ENCODE results near the gene AUTS2. TPM values are rescaled to one million over a fixed set of nuclear protein-coding genes. Genes with fewer than 3 reads are reported as not detected.

AUTS2 gene
- total RNA-seq, 1 experiment from 2014 or later = 256 TPM

- Mint-ChIP-seq H3K4me3 (peak overlapping the region in 1 of 2 experiments; percentile 2; a peak in 1 of 5 replicates), H3K27ac (peak overlapping the region in 1 of 3 experiments; percentile 2; a peak in 1 of 7 replicates)
- no peak for TF ChIP-seq CTCF (conservative IDR thresholded peaks at IDR 0.05)
These were observed 364.2 kb downstream of the AUTS2 start for GRCh38 chr7:69962186-69963065.

More at GRCh38 chr7:69962186-69963065, 364.2 kb downstream of the AUTS2 start:
- Histone ChIP-seq H4K20me1 (ENCODE audit: control insufficient read depth, insufficient read depth, insufficient read length) (no peaks in the 10 kb centered on the region), H3K79me1 (ENCODE audit: insufficient read depth, low read depth, low read length, poor library complexity, severe bottlenecking) (no peaks in the 10 kb centered on the region), H2BK120ac (ENCODE audit: low read depth, low read length, poor library complexity, severe bottlenecking) (no peak overlapping the region), H4K5ac (ENCODE audit: insufficient read length, low read depth, low read length) (no peak overlapping the region), H3K4me2 (ENCODE audit: insufficient read depth, insufficient read length, low read length) (peak overlapping the region; percentile 65), H3K4ac (ENCODE audit: low read depth, low read length) (no peak overlapping the region), H4K91ac (ENCODE audit: insufficient read length, low read depth, low read length) (no peak overlapping the region), H3K14ac (ENCODE audit: insufficient read depth, low read length) (no peak overlapping the region), H3T11ph (ENCODE audit: low read length) (no peak overlapping the region), H3K9ac (ENCODE audit: extremely low read depth, insufficient read length, low read length) (no peak overlapping the region), H4K8ac (replicated peaks; ENCODE audit: insufficient read length, low read depth, low read length) (no peak overlapping the region), H3K23ac (ENCODE audit: insufficient read length, low read depth, low read length) (no peak overlapping the region), H3K4me1 (ENCODE audit: insufficient read depth, low read length) (peaks cover 13% of the 10 kb centered on the region; the same call in 1 of the 2 replicates), H2BK12ac (ENCODE audit: insufficient read length, low read depth, low read length) (no peak overlapping the region), H3K27ac (ENCODE audit: insufficient read length, low read depth, low read length) (no peak overlapping the region), H3K23me2 (ENCODE audit: insufficient read length, low read depth, low read length, poor library complexity, severe bottlenecking) (no peaks in the 10 kb centered on the region), H2AK5ac (ENCODE audit: insufficient read length, low read length) (no peak overlapping the region), H3K56ac (ENCODE audit: insufficient read length, low read depth, low read length) (no peak overlapping the region), H2BK20ac (ENCODE audit: low read depth, low read length, poor library complexity, severe bottlenecking) (no peak overlapping the region), H3K18ac (ENCODE audit: insufficient read length, low read depth, low read length) (no peak overlapping the region), H3K79me2 (ENCODE audit: insufficient read depth, low read length) (no peaks in the 10 kb centered on the region), H3K9me3 (ENCODE audit: control insufficient read depth, low read depth, low read length) (no peaks in the 10 kb centered on the region), H3K27me3 (ENCODE audit: insufficient read depth, low read length) (no peaks in the 10 kb centered on the region), H2BK15ac (ENCODE audit: low read depth, low read length) (no peak overlapping the region), H2AFZ (ENCODE audit: low read length) (no peak overlapping the region), H2BK5ac (ENCODE audit: insufficient read length, low read length) (no peak overlapping the region)
- no peak for DNase-seq
- H3K36me3 Mint-ChIP-seq (ENCODE audit: insufficient read depth in 1 of 3, low read depth in 3 of 3) = no peaks in the 10 kb centered on the region
- peaks cover 19 to 21% of the 10 kb centered on the region in 2 experiments for H3K4me1 Mint-ChIP-seq
- H3K27me3 Mint-ChIP-seq (ENCODE audit: low read depth) = peaks cover 6% of the 10 kb centered on the region
- H3K9me3 Mint-ChIP-seq = no peaks in the 10 kb centered on the region
- no CpG with 5 or more reads among the region's 6 CpGs for WGBS (ENCODE audit: extremely low coverage, insufficient read length, low lambda C conversion rate)

All from H9 (cell line).